UCSD-AML1 (cell line): ENCODE results near the gene PP2D1.
A peak's percentile ranks its signal among the peaks of the same experiment; 100 is the strongest.
"Not testable (repeated sequence)": the region's sequence is repeated elsewhere in the genome, so short reads cannot be mapped to it uniquely, and the experiment has no call there.

Source experiments
- DNase-seq: peaks from one replicate; lab custom pipeline; 2025; ENCODE audit not compliant: unreplicated experiment; lab: John Stamatoyannopoulos, UW

Gene PP2D1

DNA sequence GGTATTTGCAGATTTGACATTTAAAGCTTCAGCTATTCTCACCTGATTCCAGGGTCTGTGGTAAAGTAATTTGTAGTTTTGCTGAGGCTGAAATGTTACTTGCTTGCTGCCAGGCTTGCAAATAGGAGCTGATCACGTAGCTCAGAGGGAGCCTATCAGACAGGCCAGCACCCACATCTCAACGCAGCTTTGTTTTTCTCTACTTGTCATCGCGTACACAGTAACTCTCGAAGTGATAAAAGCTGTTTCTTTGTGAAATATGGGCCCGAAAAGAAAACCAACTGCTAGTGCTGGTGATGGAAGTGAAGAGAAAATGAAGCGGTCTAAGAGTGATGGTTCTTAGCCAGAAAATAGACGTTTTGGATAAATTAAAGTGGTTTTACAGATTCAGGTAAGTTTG lies 41.7 kb downstream of the PP2D1 start:
- DNase-seq: no peak

DNA sequence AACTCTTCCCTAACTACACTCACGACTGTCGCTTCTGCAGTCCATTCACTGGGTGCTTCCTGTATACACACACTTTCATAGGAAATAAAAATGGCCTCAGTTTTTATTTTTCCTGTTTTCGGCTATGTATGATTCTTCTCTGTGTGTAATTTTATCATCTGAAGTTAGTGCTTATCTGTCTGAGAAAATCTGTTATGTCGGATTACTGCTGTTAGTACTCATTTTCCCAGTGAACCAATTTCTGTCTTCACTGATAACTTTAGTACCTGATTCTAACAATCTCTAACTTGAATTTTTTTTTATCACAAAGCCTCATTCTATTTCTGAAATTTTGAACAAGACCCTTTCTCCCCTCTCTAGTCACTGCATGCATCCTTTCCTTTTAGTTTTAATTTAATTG lies 44.3 kb downstream of the PP2D1 start:
- no peak for DNase-seq

DNA sequence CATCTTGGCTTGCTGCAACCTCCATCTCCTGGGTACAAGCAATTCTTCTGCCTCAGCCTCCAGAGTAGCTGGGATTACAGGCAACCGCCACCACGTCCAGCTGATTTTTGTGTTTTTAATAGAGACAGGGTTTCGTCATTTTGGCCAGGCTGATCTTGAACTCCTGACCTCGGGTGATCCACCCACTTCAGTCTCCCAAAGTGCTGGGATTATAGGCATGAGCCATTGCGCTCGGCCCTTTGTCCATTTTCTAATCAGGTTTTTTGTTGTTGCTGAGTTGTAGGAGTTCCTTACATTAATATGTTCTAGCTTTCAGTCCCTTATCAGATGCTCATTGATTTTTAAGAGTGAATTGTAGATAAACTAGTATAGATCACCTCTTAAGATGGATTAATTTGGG lies 44.9 kb downstream of the PP2D1 start:
- no peak for DNase-seq

DNA sequence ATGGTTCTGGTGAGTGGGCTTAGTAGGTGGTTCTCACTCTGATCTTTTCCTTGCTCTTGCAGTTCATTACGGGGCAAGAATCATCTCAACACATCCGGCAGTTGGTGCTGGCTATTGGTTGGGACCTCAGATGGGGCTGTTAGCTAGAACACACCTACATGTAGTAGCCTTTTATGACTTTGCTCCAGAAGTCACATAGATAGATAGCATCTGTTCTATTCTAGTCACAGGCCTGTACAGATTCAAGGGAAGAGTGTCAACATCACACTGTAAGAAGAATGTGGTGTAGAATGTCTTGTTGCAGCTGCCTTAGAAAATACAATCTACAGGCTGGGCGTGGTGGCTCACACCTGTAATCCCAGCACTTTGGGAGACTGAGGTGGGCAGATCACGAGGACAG lies 50.1 kb downstream of the PP2D1 start:
- DNase-seq: no peak

DNA sequence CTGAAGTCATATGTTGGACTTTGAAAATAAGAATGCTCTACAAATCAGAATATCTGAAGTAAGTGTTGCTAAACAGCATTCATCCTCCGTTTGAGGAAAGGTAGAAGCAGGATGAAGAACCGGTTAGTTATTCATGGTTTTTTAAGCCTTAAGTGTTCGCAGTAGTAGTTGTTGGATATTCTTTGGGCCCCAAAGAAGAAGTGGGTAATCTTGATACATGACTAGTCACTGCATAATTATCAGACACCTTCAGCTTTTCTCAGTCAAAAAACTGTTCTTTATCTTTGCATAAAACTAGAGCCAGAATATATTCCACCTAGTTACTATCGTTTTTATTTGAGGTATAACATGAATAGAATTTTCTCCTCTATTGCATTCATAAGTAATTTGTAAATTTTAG lies 51.4 kb downstream of the PP2D1 start:
- no peak for DNase-seq

DNA sequence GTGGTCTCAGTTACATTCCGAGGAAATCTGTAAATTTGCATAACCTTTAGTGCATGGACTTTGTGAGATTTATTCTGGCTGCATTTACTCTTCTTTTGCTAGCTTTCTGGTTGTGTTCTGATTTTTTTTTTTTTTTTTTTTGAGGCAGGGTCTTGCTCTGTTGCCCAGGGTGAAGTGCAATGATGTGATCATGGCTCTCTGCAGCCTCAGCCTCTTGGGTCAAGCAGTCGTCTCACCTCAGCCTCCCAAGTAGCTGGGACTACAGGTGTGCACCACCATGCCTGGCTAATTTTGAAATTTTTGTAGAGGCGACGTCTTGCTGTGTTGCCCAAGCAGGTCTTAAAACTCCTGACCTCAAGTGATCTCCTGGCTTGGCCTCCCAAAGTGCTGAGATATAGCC lies 52.6 kb downstream of the PP2D1 start:
- DNase-seq: no peak

DNA sequence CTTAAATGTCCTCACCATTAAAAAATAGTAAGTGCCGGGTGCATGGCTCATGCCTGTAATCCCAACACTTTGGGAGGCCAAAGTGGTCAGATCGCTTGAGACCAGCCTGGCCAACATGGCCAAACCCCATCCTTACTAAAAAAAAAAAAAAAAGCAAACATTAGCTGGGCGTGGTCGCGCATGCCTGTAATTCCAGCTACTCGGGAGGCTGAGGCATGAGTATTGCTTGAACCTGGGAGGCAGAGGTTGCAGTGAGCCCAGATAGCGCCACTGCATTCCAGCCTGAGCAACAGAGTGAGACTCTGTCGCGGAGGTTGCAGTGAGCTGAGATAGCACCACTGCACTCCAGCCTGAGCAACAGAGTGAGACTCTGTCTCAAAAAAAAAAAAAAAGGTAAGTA lies 54.7 kb downstream of the PP2D1 start:
- DNase-seq: not testable (repeated sequence)

DNA sequence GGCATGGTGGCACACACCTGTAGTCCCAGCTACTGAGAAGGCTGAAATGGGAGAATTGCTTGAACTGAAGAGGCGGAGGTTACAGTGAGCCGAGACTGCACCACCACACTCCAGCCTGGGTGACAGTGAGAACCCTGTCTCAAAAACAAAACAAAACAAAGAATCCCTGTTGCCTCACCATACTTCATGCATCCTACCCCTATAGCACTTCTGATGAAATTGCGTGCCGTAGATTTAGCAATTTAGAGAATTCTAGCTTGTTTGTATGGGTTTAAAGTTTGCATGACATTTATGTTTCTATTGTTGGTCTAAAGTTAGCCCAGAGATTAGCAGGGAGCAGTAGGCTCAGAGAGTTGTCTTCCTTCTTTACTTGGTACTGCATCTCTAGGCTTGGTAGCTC lies 57.4 kb downstream of the PP2D1 start:
- no peak for DNase-seq

DNA sequence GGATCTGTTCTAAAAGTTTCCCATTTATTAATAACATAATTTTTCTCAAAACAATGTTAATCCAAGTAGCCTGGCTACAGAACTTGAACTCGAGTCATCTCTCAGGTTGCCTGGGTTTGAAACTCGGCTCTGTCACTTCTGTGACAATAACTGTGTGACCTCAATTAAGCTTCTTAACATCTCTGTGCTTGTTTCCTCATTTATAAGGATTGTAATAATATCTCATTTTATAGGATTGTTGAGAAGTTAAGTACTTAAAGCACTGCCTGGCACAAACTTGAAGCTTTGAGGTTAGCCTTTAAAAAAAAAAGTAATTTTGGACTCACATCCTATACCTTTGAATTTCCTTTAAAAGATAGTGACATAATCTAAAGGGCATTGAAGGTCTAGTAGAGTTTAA lies 61.7 kb downstream of the PP2D1 start:
- DNase-seq: no peak

DNA sequence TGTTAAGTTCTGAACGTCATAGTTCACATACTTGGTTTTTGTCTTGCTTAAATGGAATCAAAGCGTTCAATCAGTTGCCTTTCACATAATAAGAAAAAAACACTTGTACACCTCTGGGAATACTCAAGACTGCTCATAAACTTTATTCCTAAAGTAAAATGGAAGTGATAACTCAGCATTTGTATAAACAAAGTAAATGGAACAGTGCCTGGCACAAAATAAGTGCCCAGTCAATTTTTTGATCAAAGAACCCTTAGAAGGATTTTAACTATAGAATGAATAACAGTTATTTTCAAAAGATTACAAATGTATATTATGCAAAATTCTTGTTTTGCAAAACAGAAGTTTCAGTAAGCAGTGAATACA lies 63.9 kb downstream of the PP2D1 start:
- DNase-seq: no peak

DNA sequence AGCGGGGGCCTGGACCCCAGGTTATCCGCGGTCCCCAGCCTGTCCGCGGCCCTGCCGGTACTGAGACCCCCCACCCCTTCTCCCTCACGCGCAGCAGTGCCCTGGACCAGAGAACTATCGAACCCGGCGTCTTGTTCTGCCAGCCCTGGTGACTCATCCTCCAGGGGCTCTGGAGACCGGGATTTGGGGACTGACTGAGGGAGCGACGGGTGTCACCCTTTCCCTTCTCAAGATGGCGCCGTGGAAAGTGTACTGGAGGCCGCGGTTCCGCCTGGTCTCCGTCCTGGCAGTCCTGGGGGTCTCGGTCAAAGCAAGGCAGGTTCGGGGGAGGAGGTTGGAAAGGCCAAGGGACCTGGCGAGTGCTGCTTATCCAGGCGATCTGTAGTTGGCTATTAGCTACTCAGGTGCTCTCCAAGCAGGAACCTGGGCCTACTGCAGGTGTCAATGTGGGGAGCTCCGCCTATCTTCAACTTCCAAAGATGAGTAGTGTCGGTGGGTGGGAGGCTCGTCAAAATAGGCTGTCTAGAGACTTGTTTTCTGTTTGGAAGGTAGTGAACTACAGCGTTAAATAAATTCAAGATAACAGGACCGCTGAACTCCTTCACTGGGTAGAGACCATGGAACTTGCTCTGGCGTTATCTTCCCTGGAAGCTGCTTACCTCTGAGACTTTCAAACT lies 64.4 kb downstream of the PP2D1 start:
- DNase-seq: peak; percentile 64

DNA sequence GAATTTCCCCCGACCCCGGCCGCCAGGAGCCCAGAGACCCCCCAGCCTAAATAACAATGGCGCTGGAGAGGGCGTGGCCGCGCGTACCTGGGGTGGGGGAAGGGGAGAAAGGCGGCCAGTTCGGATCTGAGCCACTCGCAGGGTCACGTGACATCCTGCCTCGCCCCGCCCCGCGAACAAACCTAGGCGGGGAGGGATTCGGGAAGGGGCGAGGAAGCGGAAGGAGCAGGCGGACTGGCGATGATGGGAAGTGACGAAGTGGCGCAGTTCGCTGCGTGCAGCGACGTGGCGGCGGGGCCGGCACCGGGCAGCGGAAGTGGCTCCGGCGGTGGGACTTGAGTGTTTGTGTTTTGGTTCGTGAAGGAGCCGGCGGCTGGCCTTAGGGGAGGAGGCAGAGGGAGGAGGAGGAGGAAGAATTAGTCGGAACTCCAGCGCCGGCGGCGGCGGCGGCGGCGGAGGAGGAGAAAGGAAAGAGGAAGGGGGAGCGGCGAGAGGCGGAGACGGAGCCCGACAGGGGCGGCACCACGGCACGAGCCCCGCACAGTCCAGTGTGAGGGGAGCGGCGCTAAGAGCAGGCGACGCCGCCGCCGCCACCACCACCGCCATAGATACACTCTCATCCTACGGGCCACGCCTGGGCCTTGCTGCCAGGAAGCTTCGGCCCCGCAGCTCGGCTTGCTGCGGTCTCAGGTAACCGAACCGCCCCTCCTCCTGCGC lies 65.1 kb downstream of the PP2D1 start, which contains the start of gene RAB5A:
TSS of gene RAB5A (plus strand) at position 266 of the 717 bp plus-strand sequence. CDS start 3,802 bp downstream, outside the sequence.
- DNase-seq: peak; percentile 98

DNA sequence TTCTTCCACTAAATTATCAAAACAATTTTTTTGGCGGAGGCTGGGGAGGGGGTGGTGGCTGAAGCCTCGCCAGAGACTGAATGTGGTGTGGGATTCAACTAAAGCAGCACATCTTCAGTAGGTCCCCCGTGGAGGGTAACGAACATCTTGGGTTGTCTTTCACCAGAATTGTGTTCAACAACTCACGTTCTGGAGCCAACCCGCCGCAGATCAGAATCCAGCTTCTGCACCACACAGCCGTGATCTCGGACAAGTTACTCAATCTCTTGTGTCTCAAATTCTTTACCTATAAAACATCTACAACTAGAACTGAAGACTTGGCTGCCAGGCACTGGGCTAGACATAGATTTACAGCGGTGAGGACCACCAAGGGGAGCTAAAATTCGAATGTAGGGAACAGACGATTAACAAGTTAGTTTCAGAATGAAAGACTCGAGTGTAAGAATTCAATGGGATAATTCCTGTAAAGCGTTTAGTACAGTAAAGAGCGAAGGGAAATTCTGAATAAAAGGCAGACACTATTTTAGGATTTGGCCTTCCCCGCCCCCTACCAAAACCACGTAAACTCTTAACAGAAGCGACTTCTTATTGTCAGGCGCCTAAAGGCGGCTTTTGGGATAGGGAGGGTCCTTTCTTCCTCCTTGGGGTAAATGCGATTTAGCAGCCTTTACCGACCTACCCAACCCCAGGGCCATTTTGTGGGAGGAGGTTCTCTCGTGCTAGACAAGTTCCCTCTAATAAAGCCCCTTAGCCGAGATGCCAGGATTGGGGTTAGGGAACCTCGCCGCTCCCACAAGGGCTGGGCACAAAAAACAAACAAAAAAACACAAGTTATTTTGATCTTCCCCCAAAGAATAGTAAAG lies 65.9 kb downstream of the PP2D1 start:
- DNase-seq: no peak

DNA sequence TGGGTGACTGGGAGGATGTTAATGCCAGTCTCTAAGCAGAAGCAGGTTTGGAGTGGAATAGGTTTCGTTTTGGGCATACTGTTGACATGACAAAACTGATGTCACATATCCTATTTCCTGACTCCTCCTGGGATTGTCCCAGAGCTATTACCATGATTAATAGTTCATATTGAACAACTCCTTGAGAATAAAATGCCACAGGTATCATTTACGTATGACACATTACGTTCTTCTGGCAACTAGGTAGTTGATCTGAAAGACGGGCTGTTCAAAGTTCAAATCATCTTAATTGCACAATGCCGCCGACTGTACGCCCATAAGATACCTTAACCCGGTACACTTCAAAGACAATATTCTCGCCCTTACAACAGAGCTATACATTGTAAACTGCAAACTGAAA lies 66.5 kb downstream of the PP2D1 start:
- no peak for DNase-seq

DNA sequence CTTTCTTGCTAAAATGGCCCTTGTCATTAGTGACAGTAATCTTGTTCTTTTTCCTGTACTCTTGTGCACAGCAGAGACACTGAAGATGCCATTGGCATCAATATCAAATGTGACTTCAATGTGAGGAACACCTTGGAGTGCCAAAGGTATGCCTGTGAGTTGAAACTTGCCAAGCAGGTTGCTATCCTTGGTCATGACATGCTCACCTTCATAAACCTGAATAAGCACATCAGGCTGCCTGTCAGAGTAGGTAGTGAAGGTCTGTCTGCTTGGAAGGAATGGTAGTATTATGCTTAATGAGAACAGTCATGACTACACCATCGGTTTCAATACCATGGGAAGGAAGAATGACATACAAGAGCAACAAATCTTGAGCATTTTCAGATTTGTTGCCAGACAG lies 71.4 kb downstream of the PP2D1 start:
- no peak for DNase-seq

DNA sequence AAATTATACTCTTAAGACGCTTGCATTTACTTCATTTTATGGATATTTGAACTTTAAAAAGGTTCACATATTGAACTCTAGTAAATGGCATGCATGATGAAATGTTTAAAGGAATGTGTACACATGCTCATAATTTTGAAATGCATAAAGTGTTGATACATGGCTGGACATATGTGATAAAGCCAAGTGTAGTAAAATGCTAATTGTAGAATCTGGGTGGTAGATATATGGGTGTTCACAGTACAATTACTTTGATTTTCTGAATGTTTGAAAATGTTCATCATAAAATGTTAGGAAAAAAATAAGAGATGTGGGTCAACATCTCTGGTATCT lies 73.8 kb downstream of the PP2D1 start:
- no peak for DNase-seq

DNA sequence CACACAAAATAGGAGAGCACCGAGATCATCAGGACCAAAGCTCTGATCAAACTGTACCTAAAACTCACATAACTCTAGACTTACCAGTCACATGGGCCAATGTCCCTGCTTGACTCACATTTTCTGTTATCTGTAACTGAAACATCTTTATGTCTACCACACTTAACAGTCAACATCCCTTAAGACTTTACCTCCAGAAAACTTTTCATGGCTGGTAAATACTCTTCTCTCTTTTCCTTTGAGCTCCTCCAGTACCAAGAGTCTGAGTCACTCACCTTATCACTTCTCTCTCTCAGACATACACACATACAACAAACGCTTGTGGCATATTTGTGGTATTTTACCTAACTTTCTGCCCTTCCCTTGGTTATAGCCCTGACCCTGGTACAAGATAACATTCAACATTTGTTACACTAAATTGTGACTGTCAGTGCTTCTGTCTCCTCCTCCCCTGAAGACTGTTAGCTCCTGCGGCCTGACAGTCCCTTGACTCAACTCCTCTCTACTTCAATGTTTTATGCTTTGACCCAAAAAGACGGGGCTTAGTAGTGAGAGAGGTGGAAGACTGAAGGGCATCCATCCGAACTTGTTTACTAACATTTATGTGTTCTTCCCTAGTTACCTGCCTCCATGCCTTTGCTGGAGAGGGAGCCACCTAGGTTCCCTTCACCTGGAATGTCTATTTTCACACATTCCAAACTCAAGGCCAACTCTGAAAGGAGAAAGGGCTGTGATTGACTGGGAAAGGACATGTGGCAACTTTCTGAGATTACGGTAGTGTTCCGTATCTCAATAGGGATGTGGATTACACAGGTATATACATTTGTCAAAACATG lies 74.4 kb downstream of the PP2D1 start:
- no peak for DNase-seq
